Esophagus squamous epithelium (tissue), 5 donors: ENCODE measurements around the gene FLCN. TPM values are rescaled to one million over a fixed set of nuclear protein-coding genes. Genes with fewer than 3 reads are reported as not detected.

Experiments used
- DNase-seq: peaks from one replicate; lab custom pipeline; 2025; lab: John Stamatoyannopoulos, UW
- H3K27ac ChIP-seq, 4 donors: fragments of 200-600 bp; sonication (generic); one replicate each; pipeline ENCODE4 v1.5.1; 2016 to 2019; ENCODE audit warnings: mild to moderate bottlenecking in 1 of 4
- H3K27me3 ChIP-seq, 4 donors: fragments of 200-600 bp; sonication (generic); 1 replicate in 3 of 4; 2 replicates in 1 of 4; pipeline versions ENCODE4 v1.5.1 to v1.6.0; 2017 to 2021; ENCODE audit warnings: antibody characterized with exemption in 1 of 4
- H3K36me3 ChIP-seq, 3 donors: fragments of 200-600 bp; sonication (generic); one replicate each; pipeline ENCODE4 v1.5.1; 2016 to 2019
- H3K4me1 ChIP-seq, 3 donors: fragments of 200-600 bp; sonication (generic); one replicate each; pipeline ENCODE4 v1.5.1; 2017 to 2019
- H3K4me3 ChIP-seq, 4 donors: fragments of 200-600 bp; sonication (generic); 1 replicate in 3 of 4; 2 replicates in 1 of 4; pipeline ENCODE4 v1.5.1; 2016 to 2019; ENCODE audit warnings: mild to moderate bottlenecking in 2 of 4, moderate library complexity in 1 of 4
- H3K9me3 ChIP-seq, 3 donors: fragments of 200-600 bp; sonication (generic); one replicate each; pipeline ENCODE4 v1.5.1; 2016 to 2019
- POLR2A ChIP-seq, 4 donors: fragments of 450-650 bp; IDR thresholded peaks; one replicate each; pipeline ENCODE4 v1.6.1; 2017; ENCODE audit warnings: antibody characterized with exemption in 4 of 4, mild to moderate bottlenecking in 4 of 4, moderate library complexity in 3 of 4
- WGBS, 2 donors: methylation state at CpG; one replicate each; pipeline ENCODE4 v1.1.5; 2018; 5-methylcytosine and 5-hydroxymethylcytosine counted together
- intact Hi-C: fragments of 100-400 bp; cut with DNase I; formaldehyde crosslinking; loops from one replicate; pipeline ENCODE4 v1.15.0; 2022
- total RNA-seq, 4 donors: library from RNA; depleted of rRNA; stranded (reverse); fragments of >200 nt; gene quantifications; one replicate each; pipeline ENCODE4 v1.1.0, GENCODE V29; 2016
- TF ChIP-seq, protein P1 (sequence below), 6 experiments: fragments of 450-650 bp in 4 of 6; fragments of 200-600 bp in 2 of 6; sonication (generic) in 2 of 6; IDR thresholded peaks; one replicate each; pipeline ENCODE4 v1.5.1; 2016 to 2019; ENCODE audit warnings: antibody characterized with exemption in 6 of 6, mild to moderate bottlenecking in 4 of 6, moderate library complexity in 4 of 6
- donor health status: DM: yes; HTN: yes; CAD: no.

The FLCN gene
- total RNA-seq, 4 donors from 2014 or later = 11.6 to 27.5 (median 12.4) TPM

DNA sequence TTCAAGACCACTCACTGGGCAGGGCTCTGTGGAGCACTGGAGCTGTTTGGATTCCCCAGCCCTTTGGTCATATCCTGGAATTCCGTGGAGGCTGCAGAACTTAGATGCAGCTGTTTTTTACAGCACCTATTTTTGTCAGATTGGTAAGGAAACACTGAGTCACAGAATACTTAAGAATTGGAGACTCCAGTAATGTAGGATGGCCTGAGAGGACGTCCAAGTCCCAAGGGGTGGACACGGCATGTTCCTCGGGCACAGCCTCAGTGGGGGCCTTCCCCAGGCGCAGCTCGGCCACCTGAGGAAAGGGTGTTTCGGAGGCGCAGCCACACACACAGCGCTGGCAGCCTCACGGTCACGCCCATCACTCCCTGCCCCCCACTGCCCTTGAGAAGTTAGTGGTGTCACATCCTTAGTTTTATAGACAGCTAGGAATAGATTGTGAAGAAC, 45.6 kb downstream of the FLCN start:
- H3K4me3 ChIP-seq = no peak overlapping the region
- no peaks in the 10 kb centered on the region for H3K9me3 ChIP-seq
- intact Hi-C loops = no loop called here
- no peaks in the 10 kb centered on the region for H3K27me3 ChIP-seq
- no peak for DNase-seq
- WGBS, 2 donors = 59 to 80% methylated on average over 3 to 6 of the region's 11 CpGs
- no peak for TF ChIP-seq POLR2A (IDR thresholded peaks at IDR 0.05)
- TF ChIP-seq, protein P1, sequence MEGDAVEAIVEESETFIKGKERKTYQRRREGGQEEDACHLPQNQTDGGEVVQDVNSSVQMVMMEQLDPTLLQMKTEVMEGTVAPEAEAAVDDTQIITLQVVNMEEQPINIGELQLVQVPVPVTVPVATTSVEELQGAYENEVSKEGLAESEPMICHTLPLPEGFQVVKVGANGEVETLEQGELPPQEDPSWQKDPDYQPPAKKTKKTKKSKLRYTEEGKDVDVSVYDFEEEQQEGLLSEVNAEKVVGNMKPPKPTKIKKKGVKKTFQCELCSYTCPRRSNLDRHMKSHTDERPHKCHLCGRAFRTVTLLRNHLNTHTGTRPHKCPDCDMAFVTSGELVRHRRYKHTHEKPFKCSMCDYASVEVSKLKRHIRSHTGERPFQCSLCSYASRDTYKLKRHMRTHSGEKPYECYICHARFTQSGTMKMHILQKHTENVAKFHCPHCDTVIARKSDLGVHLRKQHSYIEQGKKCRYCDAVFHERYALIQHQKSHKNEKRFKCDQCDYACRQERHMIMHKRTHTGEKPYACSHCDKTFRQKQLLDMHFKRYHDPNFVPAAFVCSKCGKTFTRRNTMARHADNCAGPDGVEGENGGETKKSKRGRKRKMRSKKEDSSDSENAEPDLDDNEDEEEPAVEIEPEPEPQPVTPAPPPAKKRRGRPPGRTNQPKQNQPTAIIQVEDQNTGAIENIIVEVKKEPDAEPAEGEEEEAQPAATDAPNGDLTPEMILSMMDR (IDR thresholded peaks at IDR 0.05) = no peak
- peaks cover 8 to 53% (median 17%) of the 10 kb centered on the region in 3 donors for H3K4me1 ChIP-seq
- peaks cover 0 to 24% (median 0%) of the 10 kb centered on the region in 3 donors for H3K36me3 ChIP-seq
- H3K27ac ChIP-seq = peak overlapping the region in 3 of 4 donors; percentile 47 to 70 (median 55)

DNA sequence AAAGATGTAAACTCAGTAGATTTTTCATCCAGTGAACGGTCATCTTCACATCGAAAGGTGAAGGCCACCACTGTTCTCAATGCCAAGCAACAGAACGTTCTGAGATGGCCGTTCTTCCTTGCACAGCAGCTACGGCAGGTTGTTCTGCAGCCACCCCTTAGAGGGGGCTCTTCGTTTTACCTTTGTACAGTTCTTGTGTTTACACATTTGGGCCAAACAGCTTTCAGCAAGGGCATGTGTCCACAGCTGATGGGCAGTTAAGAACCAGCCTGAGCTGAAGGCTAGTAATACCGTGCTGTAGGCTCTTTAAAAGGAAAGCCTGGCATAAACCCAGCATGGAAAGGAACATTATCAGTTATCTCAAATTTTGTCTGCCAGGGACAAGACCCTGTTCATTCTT, 46.8 kb downstream of the FLCN start:
- Histone ChIP-seq H3K4me3 (no peak overlapping the region), H3K27ac (peak overlapping the region in 2 of 4 donors; percentile 0 to 47), H3K36me3 (peaks cover 0 to 24% (median 0%) of the 10 kb centered on the region in 3 donors), H3K27me3 (no peaks in the 10 kb centered on the region), H3K4me1 (peaks cover 8 to 65% (median 28%) of the 10 kb centered on the region in 3 donors), H3K9me3 (no peaks in the 10 kb centered on the region)
- TF ChIP-seq, protein P1 (IDR thresholded peaks at IDR 0.05) = no peak
- TF ChIP-seq POLR2A (IDR thresholded peaks at IDR 0.05) = no peak
- 87 to 89% methylated on average over 7 of the region's 7 CpGs for WGBS, 2 donors
- intact Hi-C loops = no loop called here
- no peak for DNase-seq

DNA sequence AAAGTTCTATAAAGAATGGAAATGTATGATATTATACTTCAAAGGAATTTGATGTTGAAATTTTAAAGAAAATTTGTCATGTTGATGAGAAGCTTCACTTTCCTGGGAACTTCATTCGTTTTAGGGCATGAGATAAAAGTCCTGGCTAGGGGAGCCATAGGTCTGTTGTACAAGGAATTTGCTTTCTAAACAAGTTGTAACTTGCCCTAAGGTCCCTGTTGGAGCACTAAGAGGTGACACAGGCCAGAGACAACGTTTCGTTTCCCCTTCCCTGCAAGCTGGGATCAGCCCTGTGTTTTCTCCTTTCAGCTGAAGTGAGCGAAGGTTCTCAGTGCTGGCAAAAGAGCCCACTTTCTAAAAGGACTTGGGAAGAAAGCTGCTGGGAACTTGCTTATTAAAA, 47.4 kb downstream of the FLCN start:
- TF ChIP-seq, protein P1 (IDR thresholded peaks at IDR 0.05) = no peak
- TF ChIP-seq POLR2A (IDR thresholded peaks at IDR 0.05) = no peak
- H3K27me3 ChIP-seq = no peaks in the 10 kb centered on the region
- H3K36me3 ChIP-seq = peaks cover 0 to 28% (median 0%) of the 10 kb centered on the region in 3 donors
- WGBS, 2 donors = 40 to 65% methylated on average over 4 of the region's 4 CpGs
- DNase-seq = no peak
- peak overlapping the region in 1 of 4 donors; percentile 21 for H3K27ac ChIP-seq
- H3K4me1 ChIP-seq = peaks cover 8 to 71% (median 29%) of the 10 kb centered on the region in 3 donors
- no peak overlapping the region for H3K4me3 ChIP-seq
- intact Hi-C loops = no loop called here
- H3K9me3 ChIP-seq = no peaks in the 10 kb centered on the region

DNA sequence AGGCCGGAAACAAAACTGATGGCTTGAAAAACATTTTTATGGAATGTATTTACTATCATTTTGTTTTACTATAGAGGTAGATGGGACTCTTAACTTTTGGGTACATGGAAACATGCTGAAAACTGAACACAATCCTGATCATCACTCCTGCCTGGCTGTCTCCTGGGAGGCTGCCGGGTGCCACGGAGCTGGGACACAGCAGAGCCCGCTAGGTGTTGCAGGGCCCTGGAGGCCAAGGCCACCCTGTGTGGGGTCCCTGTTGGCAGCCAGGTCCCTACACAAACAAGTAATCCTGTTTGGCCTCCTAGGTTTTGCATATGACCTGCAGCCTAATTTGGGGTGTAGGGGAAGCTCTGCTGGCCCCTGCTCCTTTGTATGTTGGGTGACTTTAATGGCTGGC, 48.4 kb downstream of the FLCN start:
- H3K9me3 ChIP-seq = no peaks in the 10 kb centered on the region
- H3K36me3 ChIP-seq = peaks cover 0 to 38% (median 3%) of the 10 kb centered on the region in 3 donors
- intact Hi-C loops = no loop called here
- WGBS, 2 donors = 92 to 97% methylated on average over 4 of the region's 4 CpGs
- no peak overlapping the region for H3K4me3 ChIP-seq
- H3K27me3 ChIP-seq = no peaks in the 10 kb centered on the region
- H3K27ac ChIP-seq = no peak overlapping the region
- DNase-seq = no peak
- TF ChIP-seq, protein P1 (IDR thresholded peaks at IDR 0.05) = no peak
- no peak for TF ChIP-seq POLR2A (IDR thresholded peaks at IDR 0.05)
- peaks cover 8 to 76% (median 29%) of the 10 kb centered on the region in 3 donors for H3K4me1 ChIP-seq

DNA sequence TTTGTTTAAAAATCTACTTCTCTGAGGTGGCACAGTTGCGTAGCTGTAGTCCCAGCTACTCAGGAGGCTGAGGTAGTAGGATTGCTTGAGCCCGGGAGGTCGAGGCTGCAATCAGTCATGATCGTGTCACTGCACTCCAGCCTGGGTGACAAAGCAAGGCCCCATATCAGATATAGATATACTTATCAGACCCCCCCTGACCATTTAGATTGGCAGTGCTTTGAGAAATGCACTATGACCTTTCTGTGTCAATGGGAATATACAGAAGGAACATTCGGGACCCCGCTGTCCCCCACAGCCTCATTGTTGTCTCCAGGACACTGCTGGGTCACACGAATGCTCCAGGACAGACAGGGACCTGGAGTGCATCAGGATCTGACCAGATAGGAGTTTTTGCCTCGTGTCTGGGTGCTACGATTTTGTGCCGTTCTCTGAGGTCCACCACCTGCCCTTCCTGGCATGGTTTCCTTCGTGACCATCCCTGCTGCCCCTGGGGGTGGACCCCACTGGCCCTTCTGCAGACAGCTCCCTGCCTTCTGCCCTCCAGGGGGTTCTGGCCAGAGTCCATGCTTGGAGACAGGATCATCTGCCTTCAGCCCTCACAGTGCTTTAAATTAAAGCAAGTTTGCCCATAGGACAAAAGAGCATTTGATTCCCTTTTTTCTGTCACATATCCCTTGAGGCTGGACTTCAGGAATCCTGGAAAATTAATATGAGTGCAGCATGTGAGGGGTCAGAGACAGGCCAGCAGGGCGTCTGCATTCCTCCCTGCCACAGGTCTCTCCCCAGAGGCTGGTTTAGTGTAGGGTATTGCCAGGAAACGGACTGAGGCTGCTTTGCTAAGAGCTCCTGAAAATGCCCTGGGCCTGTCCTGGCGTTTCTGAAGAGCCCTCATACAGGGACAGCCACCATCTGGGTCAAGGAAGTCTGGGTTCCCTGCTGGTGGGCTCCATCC, 50.1 kb downstream of the FLCN start:
- no peak overlapping the region for H3K4me3 ChIP-seq
- WGBS, 2 donors = 65 to 76% methylated on average over 10 to 13 of the region's 14 CpGs
- TF ChIP-seq, protein P1 (IDR thresholded peaks at IDR 0.05) = no peak
- TF ChIP-seq POLR2A (IDR thresholded peaks at IDR 0.05) = no peak
- peak overlapping the region in 3 of 4 donors; percentile 57 to 77 (median 57) for H3K27ac ChIP-seq
- no peaks in the 10 kb centered on the region for H3K27me3 ChIP-seq
- intact Hi-C loops = no loop called here
- peaks cover 0 to 55% (median 10%) of the 10 kb centered on the region in 3 donors for H3K36me3 ChIP-seq
- DNase-seq = no peak
- H3K9me3 ChIP-seq = no peaks in the 10 kb centered on the region
- peaks cover 8 to 82% (median 29%) of the 10 kb centered on the region in 3 donors for H3K4me1 ChIP-seq
